Measurements from ENCODE around the gene MARVELD1. TPM values are rescaled to one million over a fixed set of nuclear protein-coding genes. Genes with fewer than 3 reads are reported as not detected.
A peak's percentile ranks its signal among the peaks of the same experiment; 100 is the strongest.

The MARVELD1 gene
- total and polyA plus RNA-seq, 2 of the 8 experiments (the other 6 are each of a cell fraction or from before 2014, with no cell fraction given), result 28.1 to 37.3 TPM

DNA sequence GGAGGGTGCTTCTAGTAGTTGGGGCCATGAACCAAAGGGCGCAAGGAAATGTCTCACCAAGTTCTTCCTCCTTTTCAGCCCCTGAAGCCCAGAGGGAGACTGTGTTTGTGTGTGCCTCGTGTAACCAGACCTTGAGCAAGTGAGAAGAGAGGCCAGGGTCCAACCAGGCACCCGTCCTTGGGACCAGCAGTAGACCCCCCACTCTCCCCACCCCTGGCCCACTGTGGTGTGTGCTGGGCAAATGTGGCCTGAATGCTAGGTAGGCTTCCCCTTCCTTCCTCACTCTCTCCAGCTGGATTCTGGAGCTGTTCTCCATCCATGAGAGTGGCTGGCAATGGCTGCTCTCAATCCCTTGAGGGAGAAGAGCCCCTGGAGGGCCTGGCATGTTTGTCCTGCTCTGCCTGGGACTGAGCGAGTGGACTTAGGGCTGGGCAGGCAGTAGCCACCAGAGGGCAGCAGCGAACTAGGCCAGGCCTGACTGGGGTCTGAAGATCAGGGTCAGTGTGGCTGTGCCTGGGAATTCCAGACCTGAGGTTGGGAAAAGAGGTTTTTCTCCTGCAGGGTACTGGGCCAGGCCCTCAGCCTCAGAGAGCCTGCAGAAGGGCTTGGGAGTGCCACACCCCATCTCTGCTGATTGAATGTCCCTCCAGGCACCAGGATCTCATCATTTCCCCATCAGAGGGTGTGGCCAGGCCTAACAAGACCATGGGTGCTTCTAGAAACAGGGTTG, 45.8 kb downstream of the MARVELD1 start (continued):
- TF ChIP-seq CTCF (IDR thresholded peaks at IDR 0.05; ENCODE audit: control extremely low read depth in 1 of 3, insufficient read depth in 1 of 3, low read depth in 1 of 3, low read length in 3 of 3) (peak; percentile 96 to 99 (median 99)), SP2 (IDR thresholded peaks at IDR 0.05; ENCODE audit: low read length) (no peak), NRF1 (IDR thresholded peaks at IDR 0.05; ENCODE audit: low read depth, low read length) (no peak), CBX5 (IDR thresholded peaks at IDR 0.05; ENCODE audit: low read depth, low read length) (no peak), SIN3A (conservative IDR thresholded peaks at IDR 0.05 in 1 of 2, IDR thresholded peaks at IDR 0.05 in 1 of 2; ENCODE audit: low read depth in 1 of 2, low read length in 2 of 2) (no peak), EP300 (IDR thresholded peaks at IDR 0.05; ENCODE audit: borderline replicate concordance in 1 of 2, low read depth in 2 of 2, low read length in 2 of 2) (no peak), CHD2 (IDR thresholded peaks at IDR 0.05; ENCODE audit: low read length) (peak; percentile 40; the same call in 1 of the 2 replicates), CEBPB (IDR thresholded peaks at IDR 0.05; ENCODE audit: low read depth, low read length) (no peak)
- TF ChIP-seq, protein P1, sequence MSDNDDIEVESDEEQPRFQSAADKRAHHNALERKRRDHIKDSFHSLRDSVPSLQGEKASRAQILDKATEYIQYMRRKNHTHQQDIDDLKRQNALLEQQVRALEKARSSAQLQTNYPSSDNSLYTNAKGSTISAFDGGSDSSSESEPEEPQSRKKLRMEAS (IDR thresholded peaks at IDR 0.05), result 0 out of 2 replicates have a peak, but pooled peaks have one; percentile 9
